NCI-H2171 (cell line): ENCODE data around the gene MYLIP.

Experiments used
- DNase-seq: peaks from one replicate; lab custom pipeline; 2025; lab: John Stamatoyannopoulos, UW

The MYLIP gene

GRCh38 chr6:16108419-16108818 lies 20.5 kb upstream of the MYLIP start:
- DNase-seq = no peak

GRCh38 chr6:16108921-16109658 lies 19.8 kb upstream of the MYLIP start:
- no peak for DNase-seq

GRCh38 chr6:16109659-16110305 lies 19.1 kb upstream of the MYLIP start:
- DNase-seq = no peak

GRCh38 chr6:16118825-16119224 lies 10.1 kb upstream of the MYLIP start:
- no peak for DNase-seq

- no peak for DNase-seq
Observed at GRCh38 chr6:16121339-16121738, 7.5 kb upstream of the MYLIP start.

GRCh38 chr6:16122197-16122596 lies 6.7 kb upstream of the MYLIP start:
- DNase-seq = no peak

GRCh38 chr6:16124198-16125180 lies 4.4 kb upstream of the MYLIP start:
- DNase-seq = peak; percentile 32

GRCh38 chr6:16126056-16126455 lies 2.8 kb upstream of the MYLIP start:
- DNase-seq = no peak

GRCh38 chr6:16126861-16127260 lies 2.0 kb upstream of the MYLIP start:
- no peak for DNase-seq

- no peak for DNase-seq
Observed at GRCh38 chr6:16127471-16127870, 1.4 kb upstream of the MYLIP start.

- DNase-seq = peak; percentile 20
Observed at GRCh38 chr6:16129623-16130401, 926 bp downstream of the MYLIP start.

GRCh38 chr6:16130437-16130891 lies 1.6 kb downstream of the MYLIP start:
- DNase-seq = no peak

GRCh38 chr6:16130932-16131387 lies 2.1 kb downstream of the MYLIP start:
- DNase-seq = no peak

GRCh38 chr6:16132909-16133308 lies 4.0 kb downstream of the MYLIP start:
- DNase-seq = no peak

GRCh38 chr6:16134430-16134829 lies 5.5 kb downstream of the MYLIP start:
- DNase-seq = no peak

GRCh38 chr6:16135066-16135465 lies 6.2 kb downstream of the MYLIP start:
- no peak for DNase-seq

- DNase-seq = no peak
Observed at GRCh38 chr6:16136091-16136490, 7.2 kb downstream of the MYLIP start.

GRCh38 chr6:16136621-16137450 lies 8.0 kb downstream of the MYLIP start:
- DNase-seq = no peak

- no peak for DNase-seq
Observed at GRCh38 chr6:16137451-16137801, 8.5 kb downstream of the MYLIP start.

GRCh38 chr6:16139556-16139955 lies 10.7 kb downstream of the MYLIP start:
- no peak for DNase-seq

- DNase-seq = peak; percentile 60
Observed at GRCh38 chr6:16140607-16141006, 11.7 kb downstream of the MYLIP start.
